ENCODE measurements around the gene PSMD14. TPM values are rescaled to one million over a fixed set of nuclear protein-coding genes. Genes with fewer than 3 reads are reported as not detected.

PSMD14 gene
- total and polyA plus RNA-seq, 2 of the 8 experiments (the other 6 are each of a cell fraction or from before 2014, with no cell fraction given): 53.9 to 88.7 TPM

DNA sequence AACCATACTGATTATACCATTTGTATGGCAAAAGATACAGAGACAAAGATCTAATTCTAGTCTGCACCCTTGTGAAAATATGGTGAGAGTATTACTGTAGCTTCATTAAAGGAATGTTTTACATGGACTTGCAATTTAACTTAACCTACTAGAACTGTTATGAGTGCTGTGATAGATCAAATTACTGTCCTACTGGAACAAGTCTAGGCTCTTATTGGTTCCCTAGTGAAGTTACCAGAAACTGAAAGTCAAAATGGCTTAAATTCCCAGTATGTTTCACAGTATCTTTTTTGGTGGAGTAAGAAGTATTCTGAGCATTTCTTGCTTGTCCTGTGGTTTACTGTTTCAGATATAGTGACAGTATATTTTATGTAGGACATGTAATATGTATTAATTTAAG lies 104.1 kb downstream of the PSMD14 start:
- no peaks in the 10 kb centered on the region for H3K9me3 ChIP-seq (ENCODE audit: insufficient read depth in 2 of 2, low read depth in 1 of 2, low read length in 1 of 2)
- H3K79me1 ChIP-seq (ENCODE audit: low read depth, low read length): no peaks in the 10 kb centered on the region
- H3K23me2 ChIP-seq (ENCODE audit: low read depth, low read length): peaks cover 8% of the 10 kb centered on the region; the same call in 1 of the 2 replicates
- no peaks in the 10 kb centered on the region for H3K79me2 ChIP-seq (ENCODE audit: control insufficient read depth in 1 of 2, insufficient read depth in 2 of 2, low read length in 2 of 2)
- H2BK15ac ChIP-seq (ENCODE audit: low read length): no peak overlapping the region
- H3K27ac ChIP-seq (ENCODE audit: low read depth, low read length): no peak overlapping the region
- TF ChIP-seq FOSL1 (IDR thresholded peaks at IDR 0.05; ENCODE audit: insufficient read depth, low read depth, low read length): no peak
- no peak for TF ChIP-seq KDM5A (IDR thresholded peaks at IDR 0.05; ENCODE audit: low read length)
- TF ChIP-seq JUN (IDR thresholded peaks at IDR 0.05; ENCODE audit: low read depth, low read length): no peak
- no peak for TF ChIP-seq ASH2L (IDR thresholded peaks at IDR 0.05; ENCODE audit: low read length)
- POLR2A ChIA-PET (ENCODE audit: partially characterized antibody): no interaction called here
- no peak overlapping the region for H2BK120ac ChIP-seq (replicated peaks; ENCODE audit: low read depth, low read length)
- no peak overlapping the region for H4K8ac ChIP-seq (ENCODE audit: extremely low read depth, insufficient read depth, low read length)
- DNase-seq (ENCODE audit: low read depth in 1 of 2, low spot score in 2 of 2): no peak
- peaks cover 2 to 15% of the 10 kb centered on the region in 2 experiments for H4K20me1 ChIP-seq (replicated peaks in 1 of 2; ENCODE audit: control insufficient read depth in 1 of 2, insufficient read depth in 2 of 2, low read length in 2 of 2)
- no peak overlapping the region for H2AFZ ChIP-seq (ENCODE audit: low read length)
- H2BK5ac ChIP-seq (ENCODE audit: low read depth, low read length): no peak overlapping the region
- H3K14ac ChIP-seq (ENCODE audit: insufficient read length): no peak overlapping the region
- peaks cover 0 to 8% (median 1%) of the 10 kb centered on the region in 4 experiments; a peak in 2 of 8 replicates for H3K36me3 ChIP-seq (ENCODE audit: control insufficient read depth in 2 of 4, insufficient read depth in 4 of 4, low read length in 3 of 4)
- H3K9ac ChIP-seq (replicated peaks in 1 of 4; ENCODE audit: extremely low read depth in 1 of 4, low read depth in 3 of 4, low read length in 3 of 4): no peak overlapping the region
- CTCF ChIA-PET (ENCODE audit: partially characterized antibody): interaction anchor here (0.7 kb wide), 1 partner anchor 157 kb away, joined by 3 read pairs; no protein-coding TSS in a partner anchor
- H3K4me1 ChIP-seq (replicated peaks in 1 of 4; ENCODE audit: control insufficient read depth in 3 of 4, insufficient read depth in 4 of 4, low read length in 3 of 4): peaks cover 11 to 26% (median 17%) of the 10 kb centered on the region in 4 experiments
- FAIRE-seq: no peak
- no peak overlapping the region for H3K4me3 ChIP-seq (ENCODE audit: extremely low read depth in 1 of 4, insufficient read depth in 2 of 4, low read depth in 3 of 4, low read length in 4 of 4)
- H3K23ac ChIP-seq (ENCODE audit: insufficient read length): no peak overlapping the region
- no peak overlapping the region for H3K18ac ChIP-seq (ENCODE audit: extremely low read depth, low read length)
- no peak overlapping the region for H4K5ac ChIP-seq (ENCODE audit: insufficient read length, low read depth, low read length)
- H3K4me2 ChIP-seq (ENCODE audit: insufficient read depth in 1 of 2, low read depth in 2 of 2, low read length in 2 of 2): no peak overlapping the region
- no peak overlapping the region for H2BK12ac ChIP-seq (ENCODE audit: low read depth, low read length)
- no peak overlapping the region for H4K91ac ChIP-seq (replicated peaks; ENCODE audit: insufficient read length, low read length)
- H2BK20ac ChIP-seq (ENCODE audit: low read length): no peak overlapping the region
- peaks cover 23 to 45% (median 39%) of the 10 kb centered on the region in 4 experiments for H3K27me3 ChIP-seq (replicated peaks in 1 of 4; ENCODE audit: control insufficient read depth in 3 of 4, extremely low read depth in 1 of 4, insufficient read depth in 3 of 4, low read length in 3 of 4)
- H3K56ac ChIP-seq (replicated peaks; ENCODE audit: insufficient read length, low read depth, low read length): no peak overlapping the region
- no peak overlapping the region for H3K4ac ChIP-seq (replicated peaks; ENCODE audit: insufficient read length, low read depth, low read length)
- no peak overlapping the region for H2AK5ac ChIP-seq (ENCODE audit: low read depth, low read length)

All from H1 (cell line).